ENCODE measurements around the gene FLRT1. TPM values are rescaled to one million over a fixed set of nuclear protein-coding genes. Genes with fewer than 3 reads are reported as not detected.
"Not testable (repeated sequence)": the region's sequence is repeated elsewhere in the genome, so short reads cannot be mapped to it uniquely, and the experiment has no call there.

The FLRT1 gene
- total RNA-seq, 1 experiment from 2014 or later: not detected

GRCh38 chr11:64032050-64032449, 3.7 kb upstream of the FLRT1 start:
- H3K27me3 ChIP-seq: peaks cover 4% of the 10 kb centered on the region
- H3K4me3 ChIP-seq: no peak overlapping the region
- H3K9me3 ChIP-seq: no peaks in the 10 kb centered on the region
- no peaks in the 10 kb centered on the region for H3K36me3 ChIP-seq
- no peak for DNase-seq

- Histone ChIP-seq H3K36me3 (no peaks in the 10 kb centered on the region), H3K27me3 (peaks cover 4% of the 10 kb centered on the region), H3K4me3 (no peak overlapping the region), H3K9me3 (no peaks in the 10 kb centered on the region)
- DNase-seq: no peak
Observed at GRCh38 chr11:64034411-64034811, 1.3 kb upstream of the FLRT1 start.

GRCh38 chr11:64035081-64035524, 628 bp upstream of the FLRT1 start:
- DNase-seq: no peak
- no peak overlapping the region; the same call in 1 of the 2 replicates for H3K4me3 ChIP-seq
- no peaks in the 10 kb centered on the region for H3K9me3 ChIP-seq
- H3K27me3 ChIP-seq: peaks cover 4% of the 10 kb centered on the region
- H3K36me3 ChIP-seq: no peaks in the 10 kb centered on the region

GRCh38 chr11:64036087-64037026, 626 bp downstream of the FLRT1 start:
- DNase-seq: peak; percentile 56
- Histone ChIP-seq H3K36me3 (no peaks in the 10 kb centered on the region), H3K27me3 (peaks cover 4% of the 10 kb centered on the region), H3K4me3 (peak overlapping the region; percentile 38), H3K9me3 (no peaks in the 10 kb centered on the region)

- DNase-seq: no peak
- H3K4me3 ChIP-seq: no peak overlapping the region
- peaks cover 4% of the 10 kb centered on the region for H3K27me3 ChIP-seq
- no peaks in the 10 kb centered on the region for H3K9me3 ChIP-seq
- H3K36me3 ChIP-seq: no peaks in the 10 kb centered on the region
Observed at GRCh38 chr11:64037027-64037634, 1.4 kb downstream of the FLRT1 start.

- Histone ChIP-seq H3K27me3 (peaks cover 4% of the 10 kb centered on the region), H3K9me3 (no peaks in the 10 kb centered on the region), H3K36me3 (no peaks in the 10 kb centered on the region), H3K4me3 (no peak overlapping the region)
- DNase-seq: no peak
Observed at GRCh38 chr11:64038500-64038899, 2.8 kb downstream of the FLRT1 start.

GRCh38 chr11:64039012-64039665, 3.4 kb downstream of the FLRT1 start:
- Histone ChIP-seq H3K9me3 (no peaks in the 10 kb centered on the region), H3K36me3 (no peaks in the 10 kb centered on the region), H3K27me3 (peaks cover 4% of the 10 kb centered on the region), H3K4me3 (no peak overlapping the region)
- no peak for DNase-seq

GRCh38 chr11:64040684-64041322, 5.1 kb downstream of the FLRT1 start:
- no peaks in the 10 kb centered on the region for H3K36me3 ChIP-seq
- H3K27me3 ChIP-seq: no peaks in the 10 kb centered on the region
- no peak for DNase-seq
- H3K4me3 ChIP-seq: no peak overlapping the region
- no peaks in the 10 kb centered on the region for H3K9me3 ChIP-seq

- H3K4me3 ChIP-seq: no peak overlapping the region
- no peaks in the 10 kb centered on the region for H3K9me3 ChIP-seq
- DNase-seq: no peak
- H3K36me3 ChIP-seq: no peaks in the 10 kb centered on the region
- no peaks in the 10 kb centered on the region for H3K27me3 ChIP-seq
Observed at GRCh38 chr11:64041846-64042245, 6.1 kb downstream of the FLRT1 start.

- no peaks in the 10 kb centered on the region for H3K36me3 ChIP-seq
- DNase-seq: no peak
- no peak overlapping the region for H3K4me3 ChIP-seq
- H3K27me3 ChIP-seq: no peaks in the 10 kb centered on the region
- H3K9me3 ChIP-seq: no peaks in the 10 kb centered on the region
Observed at GRCh38 chr11:64042301-64042700, 6.6 kb downstream of the FLRT1 start.

GRCh38 chr11:64043545-64043944, 7.8 kb downstream of the FLRT1 start:
- DNase-seq: no peak
- Histone ChIP-seq H3K27me3 (no peaks in the 10 kb centered on the region), H3K9me3 (no peaks in the 10 kb centered on the region), H3K36me3 (no peaks in the 10 kb centered on the region), H3K4me3 (no peak overlapping the region)

- Histone ChIP-seq H3K9me3 (no peaks in the 10 kb centered on the region), H3K27me3 (no peaks in the 10 kb centered on the region), H3K36me3 (no peaks in the 10 kb centered on the region), H3K4me3 (no peak overlapping the region)
- DNase-seq: no peak
Observed at GRCh38 chr11:64044730-64045393, 9.1 kb downstream of the FLRT1 start.

- H3K27me3 ChIP-seq: no peaks in the 10 kb centered on the region
- no peaks in the 10 kb centered on the region for H3K9me3 ChIP-seq
- H3K4me3 ChIP-seq: no peak overlapping the region
- no peak for DNase-seq
- H3K36me3 ChIP-seq: no peaks in the 10 kb centered on the region
Observed at GRCh38 chr11:64045700-64046099, 10.0 kb downstream of the FLRT1 start.

GRCh38 chr11:64047373-64047772, 11.6 kb downstream of the FLRT1 start:
- not testable (repeated sequence) for H3K36me3 ChIP-seq, H3K9me3 ChIP-seq, H3K4me3 ChIP-seq, DNase-seq, H3K27me3 ChIP-seq

GRCh38 chr11:64048042-64048854, 12.5 kb downstream of the FLRT1 start:
- Histone ChIP-seq H3K9me3 (no peaks in the 10 kb centered on the region), H3K4me3 (no peak overlapping the region), H3K27me3 (no peaks in the 10 kb centered on the region), H3K36me3 (no peaks in the 10 kb centered on the region)
- DNase-seq: no peak

GRCh38 chr11:64049509-64049908, 13.8 kb downstream of the FLRT1 start:
- no peaks in the 10 kb centered on the region for H3K27me3 ChIP-seq
- no peaks in the 10 kb centered on the region for H3K9me3 ChIP-seq
- H3K36me3 ChIP-seq: no peaks in the 10 kb centered on the region
- DNase-seq: no peak
- H3K4me3 ChIP-seq: no peak overlapping the region
